Measurements from ENCODE around the gene KLRG1.

KLRG1 gene

DNA sequence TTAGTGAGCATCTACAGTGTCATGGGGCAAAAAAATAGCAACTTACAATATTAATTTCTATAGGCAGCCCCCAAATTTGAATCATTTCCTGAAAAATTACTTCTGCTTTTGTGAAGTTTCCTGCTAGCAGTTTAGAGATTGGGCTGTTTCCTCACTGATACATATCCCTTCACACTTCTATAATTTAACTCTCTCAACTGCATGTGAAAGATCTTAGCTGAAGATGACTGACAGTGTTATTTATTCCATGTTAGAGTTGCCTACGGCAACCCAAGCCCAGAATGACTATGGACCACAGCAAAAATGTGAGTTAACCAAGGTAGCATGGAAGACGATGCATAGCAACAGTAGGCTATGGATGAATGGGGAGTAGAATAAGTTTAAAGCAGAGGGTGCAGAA is at the start of gene KLRG1:
Gene KLRG1 (plus strand): TSS at position 134 of the 400 bp plus-strand sequence. CDS start 90 bp downstream, at position 224.
- peak in 1 of 2 donors; percentile 91 for DNase-seq

DNA sequence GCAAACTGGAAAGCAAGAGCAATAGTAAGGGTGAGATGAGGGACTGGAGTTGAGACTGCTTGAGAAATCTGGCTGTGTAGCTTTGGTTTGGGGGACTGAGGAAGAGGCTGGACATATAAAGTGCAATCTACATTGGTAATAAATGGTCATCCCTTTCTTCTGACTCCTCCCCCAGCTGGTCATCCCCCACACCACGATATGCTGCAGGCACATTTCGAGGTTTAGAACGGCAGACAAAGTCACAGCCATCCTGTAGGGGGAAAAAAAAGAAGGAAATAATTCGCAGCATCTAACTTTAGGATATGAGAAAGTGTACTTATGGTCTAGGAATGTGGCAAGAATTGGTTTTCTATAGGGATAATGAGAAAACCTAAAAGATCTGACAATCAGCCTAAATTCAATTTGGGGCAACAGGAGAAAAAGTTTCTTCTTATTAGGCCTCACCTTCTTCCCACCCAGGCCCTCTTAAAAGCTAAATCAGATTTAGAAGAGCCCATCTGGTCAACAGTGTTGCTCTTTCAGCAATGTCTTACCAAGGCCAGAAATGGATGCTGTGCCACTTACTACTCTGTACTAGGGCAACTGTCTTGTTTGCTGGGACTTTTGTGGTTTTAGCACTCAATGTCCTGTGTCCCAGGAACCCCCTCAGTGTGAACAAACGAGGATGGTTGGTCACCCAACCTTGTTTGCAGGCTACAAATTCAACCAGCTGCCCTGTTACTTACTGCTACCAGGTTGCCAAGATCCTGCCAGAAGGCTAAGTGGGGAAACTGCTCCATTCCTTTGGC is 47.5 kb upstream of the KLRG1 start:
- DNase-seq: no peak

DNA sequence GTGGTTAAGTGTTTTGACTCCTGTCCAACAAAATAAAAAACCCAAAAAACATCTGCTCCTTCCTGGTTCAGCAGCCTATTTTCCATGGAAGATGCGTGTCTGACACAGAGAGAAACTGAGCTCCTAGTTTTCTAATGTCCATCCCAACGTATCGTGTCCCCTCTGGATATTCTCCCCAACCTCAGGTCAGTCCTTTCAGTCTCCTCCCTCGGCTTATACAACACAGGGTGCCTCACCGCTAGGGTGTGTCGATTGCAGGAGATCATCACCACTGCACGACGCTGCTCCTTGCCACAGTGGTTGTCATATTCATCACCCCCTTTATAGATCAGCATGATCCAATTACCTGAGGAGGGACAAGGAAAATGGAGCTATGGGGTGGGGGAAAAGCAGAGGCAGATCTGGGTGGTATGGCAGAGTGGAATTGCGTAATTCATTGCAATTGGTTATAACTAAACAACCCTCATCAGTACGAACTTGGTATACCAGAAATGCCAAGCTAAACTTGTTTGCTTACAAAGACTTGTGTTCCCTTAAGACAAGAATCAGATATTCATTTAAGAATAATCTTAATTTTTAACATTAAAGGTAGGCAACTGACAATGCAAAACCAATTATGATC is 45.7 kb upstream of the KLRG1 start:
- DNase-seq: no peak

DNA sequence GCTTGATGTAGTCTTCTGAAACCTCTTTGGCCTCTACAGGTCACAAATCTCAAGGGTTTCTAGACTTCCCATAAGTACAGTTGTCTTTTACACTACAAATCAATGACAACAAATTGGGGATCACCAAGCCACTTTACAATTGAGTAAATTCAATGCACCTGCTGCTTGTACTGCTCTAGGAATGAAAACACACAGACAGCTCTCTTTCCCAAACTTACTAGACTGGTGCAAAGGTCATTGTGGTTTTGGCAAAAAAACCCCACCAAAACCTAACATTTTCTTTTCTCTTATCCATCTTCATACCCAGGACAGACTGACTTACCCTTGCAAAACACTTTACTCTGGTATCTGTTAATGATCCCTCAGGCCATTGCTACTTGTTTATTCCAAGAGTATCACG is 42.6 kb upstream of the KLRG1 start:
- DNase-seq: no peak

DNA sequence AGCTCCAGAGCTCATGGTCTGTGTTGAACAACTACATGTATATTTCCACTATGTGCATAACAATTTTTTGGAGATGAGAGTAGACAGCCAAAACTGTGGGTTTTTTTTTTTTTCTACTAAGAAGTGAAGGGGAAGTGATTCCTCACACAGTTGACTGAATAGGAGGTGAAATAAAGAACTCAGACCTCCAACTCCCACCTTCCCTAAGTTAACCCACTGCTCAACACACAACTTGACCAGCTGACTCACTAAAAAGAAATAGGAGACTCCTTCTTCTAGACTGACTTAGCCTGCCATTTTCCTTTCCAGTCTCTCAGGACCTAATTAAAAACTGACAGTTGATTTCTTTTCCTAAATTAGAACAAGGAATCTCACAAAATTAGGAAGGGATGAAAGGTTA is 41.6 kb upstream of the KLRG1 start:
- no peak for DNase-seq

DNA sequence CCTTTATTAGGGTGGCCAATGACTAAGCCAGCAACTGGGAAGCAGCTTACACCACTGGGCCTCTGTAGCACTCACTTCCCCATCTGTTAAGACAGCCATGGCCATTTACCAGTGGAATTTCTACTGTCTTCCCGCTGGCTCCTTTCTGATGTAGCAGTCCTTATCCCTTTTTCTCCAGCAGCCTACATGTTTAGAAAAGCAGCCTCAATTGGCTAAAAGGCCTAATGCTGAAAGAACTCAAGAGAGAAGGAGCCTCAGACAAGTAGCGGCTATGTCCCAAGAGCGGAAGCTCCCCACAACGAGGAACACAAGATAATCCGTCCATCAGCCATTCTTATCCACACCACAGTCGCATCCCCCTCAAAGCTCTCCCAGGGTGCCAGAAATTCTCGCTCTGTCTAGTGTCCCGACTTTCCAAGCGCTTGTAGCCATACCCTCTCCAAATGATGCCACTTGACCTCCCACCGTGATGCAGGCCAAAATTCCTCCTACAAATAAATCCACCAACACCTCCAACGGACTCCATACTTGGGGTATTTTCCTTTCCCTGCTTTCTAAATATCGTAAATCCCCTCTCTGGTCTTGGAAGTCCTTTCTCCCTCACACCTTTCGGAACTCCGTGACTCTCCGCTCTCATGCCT is 40.5 kb upstream of the KLRG1 start:
- DNase-seq: peak; percentile 37 to 40

DNA sequence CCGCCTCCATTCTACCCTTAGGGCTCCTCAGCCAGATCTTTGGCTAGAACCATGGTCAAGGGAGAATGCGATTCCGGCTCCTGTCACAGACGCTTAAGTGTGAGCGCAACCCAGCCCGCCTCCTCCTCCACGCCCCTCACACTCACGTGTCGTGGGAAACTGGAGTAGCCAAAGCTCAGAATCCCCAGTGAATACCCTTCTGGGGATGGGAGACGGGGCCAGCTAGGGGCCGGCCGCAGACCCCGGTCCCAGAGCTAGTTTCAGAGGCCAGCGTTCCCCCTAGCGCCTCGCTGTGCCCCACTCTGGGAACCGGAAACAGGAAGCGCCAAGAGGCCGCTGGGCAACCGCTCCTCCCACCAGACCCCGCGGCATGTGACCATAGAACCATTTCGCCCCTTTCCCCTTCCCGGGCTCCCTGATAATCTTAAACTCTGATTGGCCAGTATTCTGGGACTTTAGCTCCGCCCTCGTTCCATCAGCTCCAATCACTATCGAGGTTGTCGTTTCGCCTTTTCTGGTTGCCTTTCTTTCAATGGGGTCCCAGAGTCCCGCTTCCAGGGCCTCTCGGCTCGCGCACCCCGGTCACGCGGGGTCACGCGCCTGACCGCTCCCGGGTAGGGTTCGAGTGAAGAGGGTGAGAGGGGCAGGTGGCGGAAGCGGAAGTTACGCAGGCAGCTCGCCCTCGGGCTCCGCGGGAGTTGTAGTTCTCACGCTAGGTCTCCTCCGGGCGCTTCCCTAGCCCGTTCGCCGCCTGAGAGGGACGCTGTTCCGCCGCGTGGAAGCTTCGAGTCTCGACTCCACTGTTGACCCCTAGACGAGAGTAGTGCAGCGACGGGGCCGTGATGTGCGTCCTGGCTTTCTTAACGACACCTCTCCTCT is 39.8 kb upstream of the KLRG1 start, which contains the start of gene M6PR:
Gene M6PR (minus strand): TSS at position 304 of the 879 bp plus-strand sequence. CDS start 3,241 bp downstream, outside the sequence.
- DNase-seq: peak; percentile 93 to 98

DNA sequence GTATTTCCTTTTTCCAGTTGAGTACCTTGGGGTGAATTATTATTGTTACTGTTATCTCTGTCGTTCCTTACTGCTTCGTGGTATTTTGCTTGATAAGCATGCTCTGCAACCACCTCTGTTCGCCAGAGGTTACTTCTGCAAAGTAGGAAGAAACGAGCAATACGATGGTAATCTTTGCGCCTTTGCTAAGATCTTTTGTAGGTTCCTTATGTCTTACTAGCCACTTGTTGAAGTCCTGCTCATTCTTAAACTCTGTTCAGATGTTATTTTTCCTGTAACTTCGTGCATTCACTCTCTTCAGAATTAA is 39.2 kb upstream of the KLRG1 start:
- DNase-seq: no peak

DNA sequence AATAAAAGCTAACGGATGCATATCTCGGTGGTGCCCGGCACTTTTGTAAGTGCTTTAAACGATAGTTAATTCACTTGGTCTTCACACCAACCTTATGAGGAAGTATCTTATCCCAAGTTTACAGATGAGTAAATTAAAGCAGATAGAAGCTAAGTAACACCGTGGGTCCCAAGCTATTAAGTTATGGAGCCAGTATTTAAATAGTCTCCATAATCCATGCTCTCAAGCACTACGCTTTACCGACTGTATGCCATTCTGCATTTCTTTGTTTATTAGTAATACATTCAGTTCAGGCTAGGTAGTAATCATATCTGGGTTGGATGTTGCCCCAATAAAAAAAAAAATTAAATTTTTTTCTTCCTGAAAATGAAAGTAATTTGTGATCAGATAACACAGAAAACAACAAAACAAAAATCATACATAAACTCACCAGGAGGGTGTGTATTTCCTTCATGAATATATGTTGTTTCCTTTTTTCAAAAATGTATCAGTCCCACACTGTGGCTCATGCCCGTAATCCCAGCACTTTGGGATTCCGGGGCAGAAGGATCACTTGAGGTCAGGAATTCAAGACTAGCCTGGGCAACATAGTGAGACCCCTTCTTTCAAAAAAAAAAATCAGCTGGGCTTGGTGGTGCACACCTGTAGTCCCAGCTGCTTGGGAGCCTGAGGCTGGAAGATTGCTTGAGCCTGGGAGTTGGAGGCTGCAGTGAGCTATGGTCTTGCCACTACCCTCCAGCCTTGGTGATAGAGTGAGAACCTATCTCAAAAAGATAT is 38.5 kb upstream of the KLRG1 start:
- peak in 1 of 2 donors; percentile 15 for DNase-seq

DNA sequence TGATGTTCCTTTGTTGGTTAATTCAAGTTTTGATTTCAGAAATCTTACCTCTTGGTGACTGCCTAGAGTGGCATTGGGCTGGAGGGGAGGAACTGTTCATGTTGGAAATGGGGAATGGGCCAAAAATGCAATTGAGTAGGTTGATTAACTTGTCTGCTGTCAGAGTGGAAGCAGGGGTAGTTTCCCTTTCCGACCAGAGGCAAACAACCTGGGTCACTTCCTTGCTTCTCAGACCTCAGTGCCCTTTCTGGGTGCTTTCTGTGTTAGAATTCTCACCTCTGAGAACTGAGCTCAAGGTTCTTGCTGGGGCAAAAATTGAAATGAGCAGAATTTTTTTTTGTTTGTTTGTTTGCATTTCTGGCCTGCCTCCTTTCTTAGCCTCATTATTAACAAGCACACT is 37.6 kb upstream of the KLRG1 start:
- no peak for DNase-seq

DNA sequence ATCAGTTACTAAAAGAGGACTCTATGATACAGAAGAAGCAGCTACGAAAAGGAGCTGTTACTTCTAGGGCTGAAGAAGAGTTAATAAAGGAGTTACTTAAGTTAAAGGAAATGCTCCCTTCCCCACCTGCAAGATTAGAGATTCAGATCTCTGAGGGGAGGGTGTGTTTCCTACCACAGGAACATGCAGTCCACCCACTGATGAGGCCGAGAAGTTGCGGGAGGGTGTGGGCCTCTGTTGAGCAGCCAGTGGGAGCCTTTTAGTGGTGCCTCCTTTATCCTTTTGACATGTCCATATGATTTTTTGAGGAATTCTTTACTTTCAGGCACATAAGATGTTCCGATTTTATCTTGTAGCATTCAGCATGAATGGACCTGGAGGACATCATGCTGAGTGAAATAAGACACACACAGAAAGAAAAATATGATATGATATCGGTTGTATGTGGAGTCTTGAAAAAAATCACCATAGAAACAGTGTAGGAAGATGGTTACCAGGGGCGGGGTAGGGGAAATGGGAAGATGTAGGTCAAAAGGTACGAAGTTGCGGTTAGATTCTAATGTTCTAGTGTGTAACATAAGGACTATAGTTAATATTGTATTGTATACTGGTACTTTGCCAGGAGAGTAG is 35.5 kb upstream of the KLRG1 start:
- no peak for DNase-seq

DNA sequence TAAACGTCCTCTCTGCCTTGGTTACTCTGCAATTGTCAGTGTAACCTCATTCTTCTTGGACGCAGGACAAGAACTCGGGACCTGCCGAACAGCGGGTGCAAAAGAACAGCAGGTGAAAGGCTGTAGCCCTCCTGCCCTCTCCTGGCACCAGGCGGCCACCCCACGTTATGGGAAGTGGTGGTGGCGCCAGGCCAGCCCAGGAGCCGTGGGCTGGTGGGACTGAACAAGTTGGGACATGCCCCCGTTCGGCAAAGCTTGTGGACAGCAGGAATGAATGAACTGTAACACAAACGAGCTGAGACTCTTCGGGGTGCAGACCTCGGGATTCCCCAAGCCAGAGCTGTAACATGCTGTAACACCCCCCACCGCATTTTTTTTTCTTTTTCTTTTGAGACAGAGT is 33.3 kb upstream of the KLRG1 start:
- DNase-seq: no peak

DNA sequence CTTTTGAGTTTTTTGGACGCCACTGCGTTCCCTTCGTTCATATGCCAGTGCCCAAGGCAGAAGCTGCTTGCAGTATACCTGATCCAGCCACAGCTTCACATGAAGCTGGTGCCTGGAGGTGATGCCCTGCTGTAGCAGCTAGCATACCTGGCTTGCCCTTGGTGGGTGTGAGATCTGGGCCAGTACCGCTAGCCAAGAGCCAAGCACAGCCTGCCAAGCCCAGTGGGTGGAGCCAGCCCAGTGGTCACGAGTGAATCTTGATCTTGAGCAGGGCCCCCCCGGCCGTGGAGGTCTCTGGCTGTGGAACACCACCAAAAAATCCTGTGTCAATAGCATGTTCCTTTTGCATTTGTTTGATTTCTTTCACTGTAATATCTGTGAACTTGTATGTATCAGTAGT is 32.6 kb upstream of the KLRG1 start:
- DNase-seq: no peak

DNA sequence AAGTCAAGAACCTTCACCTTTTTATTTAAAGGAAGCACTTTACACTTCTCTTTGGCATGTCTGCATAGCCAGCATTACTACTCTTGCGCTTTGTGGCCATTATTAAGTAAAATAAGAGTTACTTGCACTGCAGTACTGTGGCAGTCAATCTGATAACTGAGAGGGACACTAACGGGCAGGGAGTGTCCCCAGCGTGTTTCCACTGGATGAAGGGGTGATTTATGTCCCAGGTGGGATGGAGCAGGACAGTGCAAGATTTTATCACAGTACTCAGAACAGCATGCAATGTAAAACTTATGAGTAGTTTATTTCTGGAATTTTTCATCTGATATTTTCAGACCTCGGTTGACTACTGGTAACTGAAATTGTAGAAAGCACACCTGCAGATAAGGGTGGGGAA is 31.8 kb upstream of the KLRG1 start:
- DNase-seq: no peak

DNA sequence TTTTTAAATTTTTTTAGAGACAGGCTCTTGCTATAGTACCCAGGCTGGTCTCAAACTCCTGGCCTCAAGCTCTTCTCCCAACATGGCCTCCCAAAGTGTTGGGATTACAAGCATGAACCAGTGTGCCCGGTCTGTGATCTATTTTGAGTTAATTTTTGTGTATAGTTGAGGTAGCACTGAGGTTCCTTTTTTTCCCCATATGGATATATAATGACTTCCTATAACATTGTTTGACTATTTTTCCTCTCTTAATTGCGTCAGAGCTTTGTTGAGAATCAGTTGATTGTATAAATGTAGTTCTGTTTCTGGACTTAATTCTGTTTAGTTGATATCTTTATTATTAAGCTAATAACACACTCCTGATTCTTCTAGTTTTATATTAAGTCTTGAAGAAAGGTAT is 31.3 kb upstream of the KLRG1 start:
- no peak for DNase-seq

DNA sequence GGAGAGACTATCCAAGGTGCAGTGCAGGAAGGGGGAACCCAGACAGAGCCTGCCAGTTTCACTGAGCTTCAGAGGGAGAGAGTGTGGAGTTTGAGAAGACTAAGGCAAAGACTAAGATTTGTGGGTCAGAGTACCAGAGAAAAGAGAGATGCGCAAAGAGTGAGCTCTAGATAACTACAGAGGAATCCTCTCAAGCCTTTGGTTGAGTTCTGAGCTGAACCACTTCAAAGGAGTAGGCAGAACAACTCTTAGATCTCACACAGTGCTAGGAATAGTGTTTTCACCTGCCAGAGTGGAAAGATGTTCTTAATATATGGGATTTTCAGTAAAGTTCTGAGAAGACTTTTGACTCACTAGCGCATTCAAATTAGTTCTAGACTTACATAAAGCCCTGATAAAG is 29.2 kb upstream of the KLRG1 start:
- no peak for DNase-seq

DNA sequence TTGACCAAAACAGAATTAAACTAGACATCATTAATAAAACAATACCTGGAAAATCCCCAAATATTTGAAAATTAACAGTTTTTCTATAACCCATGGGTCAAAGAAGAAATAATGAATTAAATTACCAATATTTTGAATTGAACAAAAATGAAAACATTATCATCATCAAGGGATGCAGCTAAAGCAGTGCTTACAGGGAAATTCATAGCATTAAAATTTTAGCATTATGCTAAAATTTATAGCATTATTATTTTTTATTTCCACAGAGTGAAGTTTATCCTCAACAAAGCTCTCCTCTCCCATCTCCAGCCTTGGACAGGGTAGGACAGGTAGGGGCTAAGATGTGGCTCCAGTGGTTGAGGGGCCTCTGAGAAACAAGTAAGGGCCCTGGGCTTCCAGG is 20.6 kb upstream of the KLRG1 start:
- no peak for DNase-seq

DNA sequence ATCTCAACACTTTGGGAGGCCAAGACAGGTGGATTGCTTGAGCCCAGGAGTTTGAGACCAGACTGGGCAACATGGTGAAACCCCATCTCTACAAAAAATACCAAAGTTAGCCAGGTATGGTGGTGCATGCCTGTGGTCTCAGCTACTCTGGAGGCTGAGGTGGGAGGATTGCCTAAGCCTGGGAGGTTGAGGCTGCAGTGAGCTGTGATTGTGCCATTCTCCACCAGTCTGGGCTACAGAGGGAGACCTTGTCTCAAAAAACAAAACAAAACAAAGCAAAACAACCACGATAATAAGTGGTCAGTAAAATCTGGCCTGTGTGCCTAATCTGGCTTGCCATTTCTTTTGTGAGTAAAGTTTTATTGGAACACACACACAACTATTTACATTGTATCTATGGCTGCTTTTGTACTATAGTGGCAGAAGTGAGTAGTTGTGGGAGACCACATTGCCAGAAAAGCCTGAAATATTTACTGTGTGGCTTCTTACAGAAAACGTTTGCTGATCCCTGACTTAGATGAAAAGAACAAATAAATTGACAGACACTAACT is 19.4 kb upstream of the KLRG1 start:
- no peak for DNase-seq

DNA sequence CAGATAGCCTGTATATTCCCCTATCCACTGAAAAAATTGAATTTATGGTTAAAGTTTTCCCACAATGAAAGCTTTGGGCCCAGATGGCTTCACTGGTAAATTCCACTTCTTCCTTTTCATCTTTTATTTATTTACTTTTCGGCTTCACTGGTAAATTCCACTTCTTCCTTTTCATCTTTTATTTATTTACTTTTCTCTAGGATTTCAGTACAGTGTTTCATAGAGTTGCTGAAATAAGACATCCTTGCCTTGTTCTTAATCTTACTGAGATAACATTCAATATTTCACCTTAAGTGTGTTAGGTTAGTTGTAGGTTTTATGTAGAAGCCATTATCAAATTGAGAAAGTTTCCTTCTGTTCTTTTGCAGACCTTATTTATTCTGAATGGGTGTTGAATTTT is 18.9 kb upstream of the KLRG1 start:
- DNase-seq: no peak

DNA sequence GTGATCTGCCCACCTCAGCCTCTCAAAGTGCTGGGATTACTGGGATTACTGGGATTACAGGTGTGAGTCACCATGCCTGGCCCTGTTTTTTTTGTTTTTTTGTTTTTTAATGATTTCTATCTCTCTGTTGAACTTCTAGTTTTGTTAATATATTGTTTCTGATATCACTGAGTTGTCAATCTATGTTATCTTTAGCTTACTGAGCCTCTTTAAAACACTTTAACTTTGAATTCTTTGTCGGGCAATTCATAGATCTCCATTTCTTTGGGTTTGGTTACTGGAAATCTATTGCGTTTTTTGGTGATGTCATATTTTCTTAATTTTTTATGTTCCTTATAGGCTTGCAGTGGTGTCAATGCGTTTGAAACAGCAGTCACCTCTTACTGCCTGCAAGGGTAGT is 9.2 kb upstream of the KLRG1 start:
- no peak for DNase-seq

DNA sequence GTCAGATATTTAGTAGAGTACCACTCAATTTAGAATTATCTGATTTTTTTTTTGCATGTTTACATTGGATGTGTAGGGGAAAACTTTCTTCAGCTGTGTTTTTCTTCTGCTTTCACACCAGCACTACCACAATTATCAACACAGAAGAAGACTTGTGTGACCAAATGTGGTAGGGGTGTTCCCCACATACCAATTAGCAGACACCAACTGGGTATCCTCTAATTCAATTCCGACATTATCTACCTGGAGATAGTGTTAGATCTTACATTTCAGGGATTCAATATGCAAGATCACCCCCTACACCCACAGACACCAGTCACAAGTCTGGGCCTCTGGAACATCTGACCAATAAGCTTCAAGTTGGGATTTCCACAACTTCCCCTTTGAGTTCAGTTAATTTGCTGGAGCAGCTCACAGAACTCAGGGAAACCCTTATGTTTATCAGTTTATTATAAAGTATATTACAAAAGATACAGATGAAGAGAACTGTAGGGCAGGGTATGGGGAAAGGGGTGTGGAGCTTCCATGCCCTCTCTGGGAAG is 4.1 kb upstream of the KLRG1 start:
- DNase-seq: no peak

All from bone marrow (tissue), 2 donors.